Spleen (tissue), 11 donors: ENCODE data around the gene DNPH1. TPM values are rescaled to one million over a fixed set of nuclear protein-coding genes. Genes with fewer than 3 reads are reported as not detected.

Source experiments
- DNase-seq: peaks from one replicate; pipeline ENCODE4 v3.0.0-alpha.2; 2020
- H3K27ac ChIP-seq, 8 donors: fragments of 200-600 bp; sonication (generic) in 7 of 8; 1 replicate in 4 of 8; 2 replicates in 4 of 8; pipeline versions ENCODE4 v1.5.0 to v1.8.0; 2016 to 2021; ENCODE audit warnings: inconsistent platforms in 4 of 8, mild to moderate bottlenecking in 4 of 8, moderate library complexity in 1 of 8
- H3K27me3 ChIP-seq, 7 donors: fragments of 200-600 bp; sonication (generic) in 6 of 7; replicated peaks in 1 of 7; 1 replicate in 4 of 7; 2 replicates in 3 of 7; pipeline versions ENCODE4 v1.5.0 to v1.8.0; 2016 to 2021; ENCODE audit warnings: inconsistent platforms in 3 of 7, mild to moderate bottlenecking in 1 of 7
- H3K36me3 ChIP-seq, 6 donors: fragments of 200-600 bp; sonication (generic) in 5 of 6; 1 replicate in 4 of 6; 2 replicates in 2 of 6; pipeline versions ENCODE4 v1.5.0 to v1.8.0; 2016 to 2021; ENCODE audit warnings: inconsistent platforms in 2 of 6
- H3K4me1 ChIP-seq, 6 donors: fragments of 200-600 bp; sonication (generic) in 5 of 6; 1 replicate in 3 of 6; 2 replicates in 3 of 6; pipeline versions ENCODE4 v1.5.0 to v1.8.0; 2016 to 2021; ENCODE audit warnings: inconsistent platforms in 3 of 6
- H3K4me3 ChIP-seq, 8 donors: fragments of 200-600 bp; sonication (generic) in 7 of 8; 1 replicate in 4 of 8; 2 replicates in 4 of 8; pipeline versions ENCODE4 v1.5.0 to v1.8.0; 2016 to 2021; ENCODE audit warnings: inconsistent platforms in 4 of 8, mild to moderate bottlenecking in 4 of 8, moderate library complexity in 2 of 8
- H3K9me3 ChIP-seq, 8 donors: fragments of 200-600 bp; sonication (generic) in 7 of 8; 1 replicate in 4 of 8; 2 replicates in 4 of 8; pipeline versions ENCODE4 v1.5.0 to v1.8.0; 2016 to 2021; ENCODE audit warnings: inconsistent platforms in 4 of 8
- POLR2A ChIP-seq, 3 donors: fragments of 450-650 bp; IDR thresholded peaks; one replicate each; pipeline ENCODE4 v1.5.1; 2017; ENCODE audit warnings: antibody characterized with exemption in 3 of 3, mild to moderate bottlenecking in 1 of 3
- POLR2AphosphoS5 ChIP-seq, 3 donors: sonication (generic); formaldehyde crosslinking; IDR thresholded peaks; one replicate each; pipeline ENCODE4 v1.5.1; 2017; ENCODE audit warnings: antibody characterized with exemption in 3 of 3
- whole genome bisulfite sequencing, 5 donors: extraction: QIAGEN DNeasy Blood & Tissue Kit in 3 of 5; methylation state at CpG; one replicate each; pipeline versions ENCODE4 v1.1.5 to v1.1.7; 2013 to 2018; 5-methylcytosine and 5-hydroxymethylcytosine counted together
- intact Hi-C: fragments of 100-400 bp; cut with DNase I; formaldehyde crosslinking; loops from one replicate; pipeline ENCODE4 v1.15.0; 2023; ENCODE audit warnings: low total_unique reads
- polyA plus RNA-seq, 3 donors: library from polyadenylated mRNA; stranded (reverse); fragments of 200-250 nt; gene quantifications; one replicate each; pipeline ENCODE4 v1.2.1, GENCODE V29; 2013
- total RNA-seq, 7 donors: library from RNA; depleted of rRNA in 3 of 7; stranded (reverse); fragments of >200 nt in 3 of 7; fragmentation: NEBNext Ultra II Directional in 4 of 7; extraction: Animal tissue kit (Norgen Biotek cat#: 25700) in 4 of 7; gene quantifications; one replicate each; pipeline versions ENCODE4 v1.1.0 to v1.2.1, GENCODE V29; 2016 to 2021
- TF ChIP-seq, protein P1 (sequence below), 11 experiments: fragments of 200-600 bp in 7 of 11; fragments of 450-650 bp in 4 of 11; sonication (generic) in 4 of 11; IDR thresholded peaks in 8 of 11; conservative IDR thresholded peaks in 3 of 11; 1 replicate in 7 of 11; 2 replicates in 4 of 11; pipeline versions ENCODE4 v1.4.0 to v1.8.0; 2016 to 2021; ENCODE audit warnings: antibody characterized with exemption in 11 of 11, inconsistent platforms in 4 of 11, mild to moderate bottlenecking in 1 of 11
- donor health status: healthy with polysubstance abuse.
- donor health status: DM: no; HTN: no; CAD: no; lungs with moderate emphysema.
- donor health status: DM: no; HTN: no; CAD: no.
- donor health status: Bipolar disorder and iron deficiency.
- donor health status: healthy.
- donor health status: DM: no; HTN: no; CAD: no.
- donor health status: DM: yes; HTN: yes; CAD: no.

The DNPH1 gene
- total and polyA plus RNA-seq, 10 donors = 33.2 to 201 (median 58.0) TPM

DNA sequence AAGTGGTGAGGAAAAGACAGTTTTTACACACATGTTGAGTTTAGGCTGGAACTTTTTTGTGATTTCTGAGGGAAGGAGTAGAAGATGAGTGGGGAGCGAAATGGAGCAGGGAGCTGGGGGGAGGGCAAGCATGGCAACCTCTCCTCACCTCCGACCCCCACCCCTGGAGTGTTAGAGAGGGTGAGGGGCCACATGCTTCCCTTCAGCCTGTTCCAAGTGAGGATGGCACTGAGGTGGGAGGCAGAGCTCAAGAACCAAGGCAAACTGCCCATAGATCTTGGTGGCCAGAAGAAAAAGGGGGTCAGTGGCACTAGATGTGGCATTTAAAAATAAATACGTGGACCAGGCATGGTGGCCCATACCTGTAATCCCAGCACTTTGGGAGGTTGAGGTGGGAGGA lies 18.8 kb upstream of the DNPH1 start:
- H3K27ac ChIP-seq = no peak overlapping the region
- intact Hi-C loops = no loop called here
- peaks cover 0 to 79% (median 26%) of the 10 kb centered on the region in 7 donors for H3K27me3 ChIP-seq
- H3K36me3 ChIP-seq = no peaks in the 10 kb centered on the region
- peaks cover 4 to 29% (median 17%) of the 10 kb centered on the region in 6 donors for H3K4me1 ChIP-seq
- H3K4me3 ChIP-seq = peak overlapping the region in 4 of 8 donors; percentile 67 to 95 (median 76)
- TF ChIP-seq, protein P1, sequence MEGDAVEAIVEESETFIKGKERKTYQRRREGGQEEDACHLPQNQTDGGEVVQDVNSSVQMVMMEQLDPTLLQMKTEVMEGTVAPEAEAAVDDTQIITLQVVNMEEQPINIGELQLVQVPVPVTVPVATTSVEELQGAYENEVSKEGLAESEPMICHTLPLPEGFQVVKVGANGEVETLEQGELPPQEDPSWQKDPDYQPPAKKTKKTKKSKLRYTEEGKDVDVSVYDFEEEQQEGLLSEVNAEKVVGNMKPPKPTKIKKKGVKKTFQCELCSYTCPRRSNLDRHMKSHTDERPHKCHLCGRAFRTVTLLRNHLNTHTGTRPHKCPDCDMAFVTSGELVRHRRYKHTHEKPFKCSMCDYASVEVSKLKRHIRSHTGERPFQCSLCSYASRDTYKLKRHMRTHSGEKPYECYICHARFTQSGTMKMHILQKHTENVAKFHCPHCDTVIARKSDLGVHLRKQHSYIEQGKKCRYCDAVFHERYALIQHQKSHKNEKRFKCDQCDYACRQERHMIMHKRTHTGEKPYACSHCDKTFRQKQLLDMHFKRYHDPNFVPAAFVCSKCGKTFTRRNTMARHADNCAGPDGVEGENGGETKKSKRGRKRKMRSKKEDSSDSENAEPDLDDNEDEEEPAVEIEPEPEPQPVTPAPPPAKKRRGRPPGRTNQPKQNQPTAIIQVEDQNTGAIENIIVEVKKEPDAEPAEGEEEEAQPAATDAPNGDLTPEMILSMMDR (IDR thresholded peaks at IDR 0.05 in 8 of 11, conservative IDR thresholded peaks at IDR 0.05 in 3 of 11) = no peak
- TF ChIP-seq POLR2AphosphoS5 (IDR thresholded peaks at IDR 0.05) (no peak), POLR2A (IDR thresholded peaks at IDR 0.05) (no peak)
- 74 to 87% (median 78%) methylated on average over 3 of the region's 3 CpGs for WGBS, 5 donors
- DNase-seq = peak; percentile 41
- H3K9me3 ChIP-seq = no peaks in the 10 kb centered on the region

DNA sequence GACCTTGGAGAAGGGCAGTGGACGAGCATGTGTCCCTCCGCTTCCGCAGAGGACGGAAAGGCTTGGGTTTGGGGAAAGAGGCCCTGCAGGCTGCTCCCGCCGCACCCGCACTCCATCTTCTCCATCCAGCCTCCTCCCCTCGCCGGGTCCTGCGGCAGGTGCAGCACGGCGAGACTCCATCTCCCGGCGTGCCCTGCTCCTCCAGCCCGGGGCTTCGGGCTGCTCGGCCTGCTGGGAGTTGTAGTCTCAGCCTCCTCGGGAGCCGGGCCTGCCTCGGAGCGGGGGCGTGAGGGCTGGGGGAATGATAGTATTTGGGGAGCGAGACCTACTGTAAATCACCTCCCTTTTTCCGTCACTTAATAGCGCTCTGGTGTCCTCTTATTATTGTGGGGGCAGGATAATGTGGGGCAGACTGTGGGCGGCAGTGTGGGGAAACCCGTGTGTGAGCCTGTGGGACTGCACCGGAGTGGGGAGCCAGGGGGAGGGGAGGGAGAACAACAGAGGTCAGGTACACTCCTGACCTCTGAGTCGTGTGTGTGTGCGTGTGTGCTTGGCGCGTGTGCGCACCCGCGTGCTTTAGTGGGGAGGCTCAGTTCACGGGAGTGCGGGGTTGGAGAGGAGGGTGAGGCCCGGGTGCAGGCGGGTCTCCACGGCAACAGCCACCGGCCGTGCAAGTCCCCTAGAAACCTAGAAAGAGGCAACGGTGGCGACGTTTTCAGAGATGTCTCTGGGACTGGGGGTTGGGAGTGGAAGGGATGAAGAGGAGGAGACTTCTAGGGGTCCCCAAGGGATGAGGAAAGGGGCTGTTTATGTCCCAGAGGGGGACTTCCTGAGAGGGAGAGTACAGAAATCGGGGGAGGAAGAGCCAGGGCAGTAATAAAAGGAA lies 18.1 kb upstream of the DNPH1 start:
- Histone ChIP-seq H3K4me1 (peaks cover 4 to 29% (median 17%) of the 10 kb centered on the region in 6 donors), H3K27me3 (peaks cover 0 to 79% (median 33%) of the 10 kb centered on the region in 7 donors), H3K27ac (peak overlapping the region in 5 of 8 donors; percentile 32 to 78 (median 51)), H3K4me3 (peak overlapping the region; percentile 67 to 95 (median 76)), H3K9me3 (no peaks in the 10 kb centered on the region), H3K36me3 (no peaks in the 10 kb centered on the region)
- peak; percentile 97 for DNase-seq
- intact Hi-C loops = no loop called here
- TF ChIP-seq POLR2A (IDR thresholded peaks at IDR 0.05) (no peak), POLR2AphosphoS5 (IDR thresholded peaks at IDR 0.05) (peak; percentile 75 to 83 (median 81))
- TF ChIP-seq, protein P1 (IDR thresholded peaks at IDR 0.05 in 8 of 11, conservative IDR thresholded peaks at IDR 0.05 in 3 of 11) = peak in 4 of 11 experiments; percentile 4 to 15 (median 10)
- 1 to 2% (median 1%) methylated on average over 25 to 46 of the region's 46 CpGs for WGBS, 5 donors

DNA sequence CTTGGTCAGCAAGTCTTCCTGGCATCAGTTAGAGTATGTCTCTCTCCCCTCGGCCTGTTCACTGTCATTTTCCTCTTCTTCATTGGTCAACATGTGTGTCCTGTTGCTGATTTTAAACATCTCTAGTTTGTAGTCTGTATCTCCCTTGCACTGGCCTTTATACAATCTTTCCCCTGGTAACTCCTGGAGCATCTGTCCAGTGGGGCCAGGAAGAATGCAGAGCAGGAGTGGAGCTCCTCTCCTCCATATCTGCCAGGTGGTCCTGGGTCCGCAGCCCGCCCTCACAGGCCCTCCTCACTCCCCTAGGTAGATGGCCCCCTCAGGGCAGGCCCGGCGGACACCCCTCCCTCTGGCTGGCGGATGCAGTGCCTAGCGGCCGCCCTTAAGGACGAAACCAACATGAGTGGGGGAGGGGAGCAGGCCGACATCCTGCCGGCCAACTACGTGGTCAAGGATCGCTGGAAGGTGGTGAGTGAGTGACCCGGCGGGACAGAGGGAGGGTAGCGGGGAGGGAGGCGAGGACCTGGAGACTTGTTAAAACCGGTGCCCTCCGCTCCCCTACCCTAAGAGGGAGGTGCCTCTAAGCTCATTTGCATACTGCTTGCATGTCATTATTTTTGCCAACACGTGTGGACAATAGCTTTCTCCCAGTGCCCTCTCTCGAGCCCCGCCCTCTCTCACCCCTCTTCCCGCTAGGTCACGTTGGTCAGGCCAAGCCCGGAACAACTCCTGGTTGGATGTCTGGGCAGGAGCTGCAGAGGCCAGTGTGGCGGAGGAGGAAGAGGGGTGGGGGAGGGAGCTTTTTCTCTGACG lies 17.2 kb upstream of the DNPH1 start:
- WGBS, 5 donors = 23 to 32% (median 26%) methylated on average over 23 to 27 of the region's 27 CpGs
- intact Hi-C loops = no loop called here
- DNase-seq = peak; percentile 82
- peaks cover 0 to 80% (median 31%) of the 10 kb centered on the region in 7 donors for H3K27me3 ChIP-seq
- no peaks in the 10 kb centered on the region for H3K9me3 ChIP-seq
- H3K36me3 ChIP-seq = no peaks in the 10 kb centered on the region
- H3K4me3 ChIP-seq = peak overlapping the region; percentile 67 to 95 (median 76)
- peaks cover 4 to 28% (median 17%) of the 10 kb centered on the region in 6 donors for H3K4me1 ChIP-seq
- H3K27ac ChIP-seq = peak overlapping the region in 5 of 8 donors; percentile 32 to 78 (median 51)
- no peak for TF ChIP-seq POLR2A (IDR thresholded peaks at IDR 0.05)
- TF ChIP-seq, protein P1 (IDR thresholded peaks at IDR 0.05 in 8 of 11, conservative IDR thresholded peaks at IDR 0.05 in 3 of 11) = no peak
- TF ChIP-seq POLR2AphosphoS5 (IDR thresholded peaks at IDR 0.05) = no peak
